ENCODE measurements around the gene EXTL1.
"Not testable (repeated sequence)": the region's sequence is repeated elsewhere in the genome, so short reads cannot be mapped to it uniquely, and the experiment has no call there.

Gene EXTL1, protein sequence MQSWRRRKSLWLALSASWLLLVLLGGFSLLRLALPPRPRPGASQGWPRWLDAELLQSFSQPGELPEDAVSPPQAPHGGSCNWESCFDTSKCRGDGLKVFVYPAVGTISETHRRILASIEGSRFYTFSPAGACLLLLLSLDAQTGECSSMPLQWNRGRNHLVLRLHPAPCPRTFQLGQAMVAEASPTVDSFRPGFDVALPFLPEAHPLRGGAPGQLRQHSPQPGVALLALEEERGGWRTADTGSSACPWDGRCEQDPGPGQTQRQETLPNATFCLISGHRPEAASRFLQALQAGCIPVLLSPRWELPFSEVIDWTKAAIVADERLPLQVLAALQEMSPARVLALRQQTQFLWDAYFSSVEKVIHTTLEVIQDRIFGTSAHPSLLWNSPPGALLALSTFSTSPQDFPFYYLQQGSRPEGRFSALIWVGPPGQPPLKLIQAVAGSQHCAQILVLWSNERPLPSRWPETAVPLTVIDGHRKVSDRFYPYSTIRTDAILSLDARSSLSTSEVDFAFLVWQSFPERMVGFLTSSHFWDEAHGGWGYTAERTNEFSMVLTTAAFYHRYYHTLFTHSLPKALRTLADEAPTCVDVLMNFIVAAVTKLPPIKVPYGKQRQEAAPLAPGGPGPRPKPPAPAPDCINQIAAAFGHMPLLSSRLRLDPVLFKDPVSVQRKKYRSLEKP

GRCh38 chr1:26021647-26022403 is at the start of gene EXTL1:
Gene EXTL1 (plus strand): TSS chr1:26021775. CDS start chr1:26022647, 872 bp downstream.
- DNase-seq = no peak

DNA sequence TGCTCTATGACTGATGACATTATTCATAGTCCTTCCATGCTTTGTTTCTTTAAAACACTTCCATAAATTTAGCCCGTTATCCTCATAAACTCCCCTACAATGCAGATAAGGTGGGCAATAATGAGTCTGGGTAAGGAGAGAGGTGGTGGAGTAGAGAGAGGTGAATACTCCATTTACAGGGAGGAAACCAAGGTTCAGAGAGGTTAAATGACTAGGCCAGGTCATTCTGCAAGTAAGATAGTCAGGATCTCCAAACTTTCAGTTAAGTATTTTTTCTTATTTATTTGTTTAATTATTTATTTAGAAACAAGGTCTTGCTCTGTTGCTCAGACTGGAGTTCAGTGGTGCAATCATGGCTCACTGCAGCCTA is 49.8 kb upstream of the EXTL1 start:
- DNase-seq = no peak

- no peak for DNase-seq
Measured at GRCh38 chr1:25973610-25974321, 47.8 kb upstream of the EXTL1 start.

GRCh38 chr1:25977801-25978200 is 43.8 kb upstream of the EXTL1 start:
- no peak for DNase-seq

DNA sequence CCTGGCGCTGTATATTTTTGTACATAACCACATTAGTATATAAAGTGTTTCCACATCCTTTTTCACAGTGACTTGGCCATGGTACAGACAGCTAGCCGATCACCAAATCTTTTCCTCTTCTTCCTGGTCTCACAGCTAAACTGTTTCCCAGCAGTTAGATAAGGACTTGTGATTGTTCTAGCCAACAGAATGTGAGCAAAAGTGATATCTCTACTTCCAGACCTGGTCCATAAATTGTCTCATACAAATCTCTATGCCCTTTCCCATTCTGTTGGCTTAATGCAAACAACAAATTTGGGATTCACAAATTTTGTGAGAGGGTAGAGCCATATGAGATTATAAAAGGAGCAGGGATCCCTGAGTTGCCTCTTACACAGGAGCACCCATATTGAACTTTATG is 43.2 kb upstream of the EXTL1 start:
- no peak for DNase-seq

DNA sequence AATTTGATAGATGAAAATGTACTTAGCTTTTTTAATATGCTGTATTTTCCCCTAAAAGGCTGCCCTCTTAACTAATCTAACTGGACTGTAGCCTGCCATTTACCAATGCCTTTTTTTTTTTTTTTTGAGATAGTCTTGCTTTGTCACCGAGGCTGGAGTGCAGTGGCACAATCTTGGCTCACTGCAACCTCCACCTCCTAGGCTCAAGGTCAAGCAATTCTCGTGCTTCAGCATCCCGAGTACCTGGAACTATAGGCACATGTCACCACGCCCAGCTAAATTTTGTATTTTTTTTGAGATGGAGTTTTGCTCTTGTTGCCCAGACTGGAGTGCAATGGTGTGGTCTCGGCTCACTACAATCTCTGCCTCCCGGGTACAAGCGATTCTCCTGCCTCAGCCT is 42.4 kb upstream of the EXTL1 start:
- DNase-seq = no peak

GRCh38 chr1:25985171-25985570 is 36.4 kb upstream of the EXTL1 start:
- no peak for DNase-seq

DNA sequence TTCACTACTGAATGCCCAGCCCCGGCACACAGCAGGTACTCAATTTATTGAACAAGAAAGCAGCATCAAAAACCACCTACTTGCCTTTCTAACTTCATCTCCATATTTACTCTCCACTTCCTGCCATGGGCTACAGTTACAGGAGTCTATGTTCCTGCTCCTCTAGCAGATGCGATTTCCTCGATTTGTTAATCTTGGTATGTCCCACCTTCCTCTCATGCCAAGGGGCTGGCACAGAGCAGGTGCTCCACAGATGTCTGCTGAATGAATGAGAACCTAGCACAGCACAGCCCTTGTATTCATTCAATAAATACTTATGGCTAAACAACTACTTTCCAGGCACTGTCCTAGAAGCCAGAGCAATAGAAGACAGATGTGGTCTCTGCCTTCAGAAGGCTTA is 35.9 kb upstream of the EXTL1 start:
- no peak for DNase-seq

DNA sequence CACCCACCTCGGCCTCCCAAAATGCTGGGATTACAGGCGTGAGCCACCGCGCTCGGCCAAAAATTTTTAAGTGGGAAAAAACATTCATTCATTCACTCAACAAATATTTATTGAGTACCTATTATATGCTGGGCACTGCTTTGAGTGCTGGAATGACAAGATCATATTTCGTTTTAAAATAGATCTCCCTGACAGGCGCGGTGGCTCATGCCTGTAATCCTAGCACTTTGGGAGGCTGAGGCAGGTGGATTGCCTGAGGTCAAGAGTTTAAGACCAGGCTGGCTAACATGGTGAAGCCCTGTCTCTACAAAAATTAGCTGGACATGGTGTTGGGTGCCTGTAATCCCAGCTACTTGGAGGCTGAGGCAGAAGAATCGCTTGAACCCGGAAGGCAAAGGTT is 34.8 kb upstream of the EXTL1 start:
- DNase-seq = not testable (repeated sequence)

- no peak for DNase-seq
Measured at GRCh38 chr1:25987951-25988350, 33.6 kb upstream of the EXTL1 start.

DNA sequence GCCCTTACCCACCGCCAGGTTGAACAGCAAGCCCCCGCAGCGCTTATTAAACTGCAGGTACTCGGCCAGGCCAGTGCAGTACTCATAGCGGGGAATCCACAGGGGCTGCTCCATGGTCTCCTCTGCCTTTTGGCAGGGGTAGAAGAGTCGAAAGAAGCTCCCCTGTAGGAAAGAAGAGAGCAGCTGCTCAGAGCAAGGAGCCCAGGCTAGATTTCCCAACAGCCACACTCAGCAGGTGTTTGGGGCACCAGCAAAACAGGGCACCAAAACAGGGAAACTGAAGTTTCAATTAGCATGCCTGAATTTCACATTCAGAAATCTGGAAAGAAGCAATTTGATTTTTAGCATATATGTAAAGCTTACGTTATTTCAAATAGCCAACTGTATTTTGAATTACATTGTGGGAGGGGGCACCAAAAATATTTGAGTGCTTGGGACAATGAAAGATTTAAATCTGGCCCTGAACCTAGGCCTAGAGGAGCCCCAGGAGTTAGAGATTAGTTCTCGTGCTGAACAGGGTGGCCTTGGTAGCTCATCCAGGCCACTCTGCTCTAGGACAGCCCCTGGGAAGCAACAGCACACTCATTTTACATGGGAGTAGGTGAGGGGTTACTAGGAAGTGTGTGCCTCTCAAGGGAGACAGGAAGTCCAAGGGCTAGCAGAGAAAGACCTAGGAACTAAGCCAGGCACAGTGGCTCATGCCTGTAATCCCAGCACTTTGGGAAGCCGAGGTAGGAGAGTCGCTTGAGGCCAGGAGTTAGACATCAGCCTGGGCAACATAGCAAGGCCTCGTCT is 31.9 kb upstream of the EXTL1 start:
- DNase-seq = no peak

GRCh38 chr1:25990251-25990650 is 31.3 kb upstream of the EXTL1 start:
- no peak for DNase-seq

DNA sequence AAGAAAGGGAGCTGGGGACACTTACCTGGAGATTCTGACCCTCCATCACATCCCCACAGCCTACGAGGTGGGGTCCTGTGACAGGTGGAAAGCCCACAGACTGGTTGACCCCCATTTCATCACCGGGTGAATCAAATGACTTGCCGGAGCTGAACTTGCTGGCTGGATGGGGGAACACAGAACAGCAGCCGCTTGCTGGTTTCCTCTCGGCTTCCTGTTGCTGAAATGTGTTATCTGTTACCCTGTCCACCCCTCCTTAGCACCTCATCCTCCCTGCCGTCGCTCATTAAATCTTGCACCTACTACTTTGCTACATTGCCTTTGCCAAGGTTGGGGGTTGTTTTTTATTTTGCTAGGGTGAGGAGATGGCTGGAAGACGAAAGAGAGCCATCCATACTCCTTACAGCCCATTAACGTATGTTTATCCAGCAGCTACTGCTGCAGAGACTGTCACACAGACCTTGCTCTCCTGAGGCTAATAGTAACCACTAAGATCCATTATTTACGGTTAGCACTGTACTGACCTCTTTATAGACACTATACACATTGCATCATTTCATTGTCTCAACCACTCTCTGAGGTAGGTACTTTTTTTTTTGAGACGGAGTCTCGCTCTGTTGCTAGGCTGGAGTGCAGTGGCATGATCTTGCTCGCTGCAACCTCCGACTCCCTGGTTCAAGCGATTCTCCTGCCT is 30.7 kb upstream of the EXTL1 start:
- peak; percentile 40 for DNase-seq

- no peak for DNase-seq
Measured at GRCh38 chr1:25991937-25992688, 29.5 kb upstream of the EXTL1 start.

DNA sequence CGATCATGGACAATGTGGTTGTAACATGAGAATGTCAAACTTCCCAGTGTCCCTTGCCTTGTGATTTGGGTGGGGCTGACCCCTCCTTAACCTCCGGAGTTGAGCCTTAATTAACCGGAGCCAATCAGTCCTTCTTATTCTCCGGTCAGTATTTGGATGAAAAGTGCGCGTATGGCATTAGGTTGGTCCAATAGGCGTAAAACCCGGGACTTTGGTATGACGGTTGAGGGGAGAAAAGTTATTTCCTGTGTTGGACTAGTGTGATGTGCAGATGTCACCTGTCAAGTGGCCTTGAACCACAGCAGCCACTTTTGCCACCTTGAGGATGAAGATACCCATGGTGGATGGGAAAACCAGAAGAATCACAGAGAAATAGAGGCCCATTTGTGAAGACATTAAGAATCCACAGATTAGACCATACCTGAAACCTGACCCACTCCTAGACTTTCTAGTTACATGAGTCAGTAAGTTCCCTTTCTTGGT is 28.8 kb upstream of the EXTL1 start:
- DNase-seq = no peak

DNA sequence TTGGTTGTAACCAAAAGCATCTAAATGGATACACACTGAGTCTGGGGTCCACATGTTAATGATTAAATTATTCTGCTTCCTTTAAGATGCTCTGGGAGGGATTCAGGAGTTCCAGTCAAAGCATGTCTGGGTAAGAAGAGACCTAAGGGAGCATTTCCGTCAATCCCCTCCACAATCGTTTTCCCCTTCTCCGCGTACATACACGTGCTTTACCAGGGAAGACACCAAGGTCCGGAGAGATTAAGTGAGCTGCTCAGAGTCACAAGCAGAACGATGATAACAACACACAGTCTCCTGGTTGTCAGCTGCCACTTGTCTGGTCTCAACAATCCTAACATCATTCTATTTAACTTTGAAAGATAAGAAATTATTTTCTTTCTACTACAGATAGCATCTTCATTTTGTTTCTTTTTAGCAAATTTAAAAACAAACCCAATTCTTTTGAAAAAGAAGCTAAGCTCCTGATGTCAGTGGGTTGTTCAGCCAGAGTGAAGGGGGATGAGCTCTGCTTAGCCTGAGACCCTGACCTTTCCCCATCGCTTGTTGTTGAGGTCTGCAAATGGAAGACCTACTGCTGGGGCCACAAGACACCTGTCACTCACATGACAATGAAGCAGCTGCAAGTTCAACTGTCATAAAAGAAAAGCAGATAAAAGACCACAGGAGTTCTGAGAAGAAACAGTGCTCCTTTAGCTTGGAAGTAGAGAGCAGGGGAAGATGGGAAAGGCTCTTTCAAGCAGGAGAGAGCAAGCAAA is 28.2 kb upstream of the EXTL1 start:
- DNase-seq = no peak

- DNase-seq = no peak
Measured at GRCh38 chr1:25994402-25995150, 27.0 kb upstream of the EXTL1 start.

DNA sequence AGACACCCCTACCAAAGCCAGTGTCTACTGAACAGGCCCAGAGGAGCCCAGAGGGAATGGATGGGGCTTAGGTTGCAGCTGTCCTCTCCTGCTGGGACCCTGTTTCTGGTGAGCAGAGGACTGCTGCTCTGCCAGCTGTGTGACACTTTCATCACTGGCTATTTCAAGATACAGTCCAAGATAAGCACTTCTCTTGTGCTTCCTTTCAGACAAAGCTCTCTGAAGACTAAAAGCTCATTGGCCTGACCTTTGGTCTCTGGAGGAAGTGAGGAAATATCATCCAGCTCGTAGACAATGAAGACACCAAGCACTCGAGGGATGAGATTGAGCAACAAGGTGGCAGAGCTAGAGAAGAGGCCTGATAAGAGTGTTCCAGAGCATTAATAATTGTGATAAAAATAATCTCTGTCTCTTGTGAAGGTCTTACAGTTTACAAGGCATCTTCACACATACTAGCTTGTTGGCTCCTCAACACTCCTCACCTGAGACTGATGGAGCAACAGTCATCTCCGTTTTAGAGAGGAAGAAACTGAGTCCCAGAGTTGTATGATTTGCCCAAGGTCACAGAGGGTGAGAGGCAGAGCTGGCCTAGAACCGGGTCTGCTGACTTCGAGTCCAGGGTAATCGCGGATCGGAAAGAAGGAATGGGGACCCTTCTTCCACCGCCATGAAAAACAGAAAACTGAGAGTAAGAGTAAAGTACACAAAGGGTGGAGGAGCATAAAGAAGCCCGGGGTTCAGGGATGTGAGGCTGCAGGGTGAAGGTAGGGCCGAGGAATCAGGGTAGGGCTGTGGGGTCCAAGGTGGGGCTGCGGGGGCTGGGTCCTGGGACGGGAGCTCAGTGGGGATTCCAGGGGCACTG is 24.4 kb upstream of the EXTL1 start:
- DNase-seq = no peak
